Measurements from ENCODE around the gene SSRP1.

DNA sequence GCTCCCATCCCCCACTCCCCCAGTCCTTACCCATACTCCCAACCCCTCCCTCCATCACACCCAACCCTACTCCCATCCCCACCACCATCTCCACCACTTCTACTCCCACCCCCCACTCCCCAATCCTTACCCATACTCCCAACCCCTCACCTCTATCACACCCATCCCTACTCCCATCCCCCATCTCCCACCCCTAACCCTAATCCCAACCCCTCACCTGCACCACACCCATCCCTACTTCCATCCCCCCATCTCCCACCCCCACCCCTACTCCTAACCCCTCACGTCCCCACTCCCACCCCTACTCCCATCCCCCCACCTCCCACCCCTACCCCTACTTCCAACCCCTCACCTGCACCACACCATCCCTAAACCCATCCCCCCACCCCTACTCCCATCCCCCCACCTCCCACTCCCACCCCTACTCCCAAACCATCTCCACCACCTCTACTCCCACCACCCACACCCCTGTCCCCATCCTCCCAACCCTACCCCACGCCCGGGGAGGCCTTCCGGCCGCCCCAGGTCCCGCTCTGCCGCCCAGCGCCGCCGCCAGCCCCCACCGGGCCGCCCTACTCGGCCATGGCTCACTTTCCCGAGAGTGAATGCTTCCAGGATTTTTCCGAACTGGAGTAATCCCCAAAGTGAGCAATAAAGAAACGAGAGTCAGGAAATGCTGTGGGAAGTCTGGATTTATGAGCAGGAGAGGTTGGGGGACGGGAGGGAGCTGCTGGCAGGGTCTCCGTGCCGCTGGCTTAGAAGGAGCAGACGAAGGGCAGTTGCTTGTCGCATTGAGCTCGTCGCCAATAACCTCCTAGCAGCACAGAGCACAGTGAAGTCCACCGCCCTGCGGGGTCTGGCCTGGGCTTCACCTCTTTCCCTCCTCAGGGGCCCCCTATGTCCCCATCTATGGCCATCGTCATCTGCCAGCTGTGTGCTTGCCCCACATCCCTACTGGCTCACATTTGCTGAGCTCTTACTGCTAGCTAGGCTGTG lies 40.7 kb upstream of the SSRP1 start:
- TF ChIP-seq, protein P1, sequence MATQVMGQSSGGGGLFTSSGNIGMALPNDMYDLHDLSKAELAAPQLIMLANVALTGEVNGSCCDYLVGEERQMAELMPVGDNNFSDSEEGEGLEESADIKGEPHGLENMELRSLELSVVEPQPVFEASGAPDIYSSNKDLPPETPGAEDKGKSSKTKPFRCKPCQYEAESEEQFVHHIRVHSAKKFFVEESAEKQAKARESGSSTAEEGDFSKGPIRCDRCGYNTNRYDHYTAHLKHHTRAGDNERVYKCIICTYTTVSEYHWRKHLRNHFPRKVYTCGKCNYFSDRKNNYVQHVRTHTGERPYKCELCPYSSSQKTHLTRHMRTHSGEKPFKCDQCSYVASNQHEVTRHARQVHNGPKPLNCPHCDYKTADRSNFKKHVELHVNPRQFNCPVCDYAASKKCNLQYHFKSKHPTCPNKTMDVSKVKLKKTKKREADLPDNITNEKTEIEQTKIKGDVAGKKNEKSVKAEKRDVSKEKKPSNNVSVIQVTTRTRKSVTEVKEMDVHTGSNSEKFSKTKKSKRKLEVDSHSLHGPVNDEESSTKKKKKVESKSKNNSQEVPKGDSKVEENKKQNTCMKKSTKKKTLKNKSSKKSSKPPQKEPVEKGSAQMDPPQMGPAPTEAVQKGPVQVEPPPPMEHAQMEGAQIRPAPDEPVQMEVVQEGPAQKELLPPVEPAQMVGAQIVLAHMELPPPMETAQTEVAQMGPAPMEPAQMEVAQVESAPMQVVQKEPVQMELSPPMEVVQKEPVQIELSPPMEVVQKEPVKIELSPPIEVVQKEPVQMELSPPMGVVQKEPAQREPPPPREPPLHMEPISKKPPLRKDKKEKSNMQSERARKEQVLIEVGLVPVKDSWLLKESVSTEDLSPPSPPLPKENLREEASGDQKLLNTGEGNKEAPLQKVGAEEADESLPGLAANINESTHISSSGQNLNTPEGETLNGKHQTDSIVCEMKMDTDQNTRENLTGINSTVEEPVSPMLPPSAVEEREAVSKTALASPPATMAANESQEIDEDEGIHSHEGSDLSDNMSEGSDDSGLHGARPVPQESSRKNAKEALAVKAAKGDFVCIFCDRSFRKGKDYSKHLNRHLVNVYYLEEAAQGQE (tag by site-specific recombination; IDR thresholded peaks at IDR 0.05): no peak
- TF ChIP-seq, protein P2, sequence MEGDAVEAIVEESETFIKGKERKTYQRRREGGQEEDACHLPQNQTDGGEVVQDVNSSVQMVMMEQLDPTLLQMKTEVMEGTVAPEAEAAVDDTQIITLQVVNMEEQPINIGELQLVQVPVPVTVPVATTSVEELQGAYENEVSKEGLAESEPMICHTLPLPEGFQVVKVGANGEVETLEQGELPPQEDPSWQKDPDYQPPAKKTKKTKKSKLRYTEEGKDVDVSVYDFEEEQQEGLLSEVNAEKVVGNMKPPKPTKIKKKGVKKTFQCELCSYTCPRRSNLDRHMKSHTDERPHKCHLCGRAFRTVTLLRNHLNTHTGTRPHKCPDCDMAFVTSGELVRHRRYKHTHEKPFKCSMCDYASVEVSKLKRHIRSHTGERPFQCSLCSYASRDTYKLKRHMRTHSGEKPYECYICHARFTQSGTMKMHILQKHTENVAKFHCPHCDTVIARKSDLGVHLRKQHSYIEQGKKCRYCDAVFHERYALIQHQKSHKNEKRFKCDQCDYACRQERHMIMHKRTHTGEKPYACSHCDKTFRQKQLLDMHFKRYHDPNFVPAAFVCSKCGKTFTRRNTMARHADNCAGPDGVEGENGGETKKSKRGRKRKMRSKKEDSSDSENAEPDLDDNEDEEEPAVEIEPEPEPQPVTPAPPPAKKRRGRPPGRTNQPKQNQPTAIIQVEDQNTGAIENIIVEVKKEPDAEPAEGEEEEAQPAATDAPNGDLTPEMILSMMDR (tag by site-specific recombination; IDR thresholded peaks at IDR 0.05): no peak
- TF ChIP-seq, protein P3, sequence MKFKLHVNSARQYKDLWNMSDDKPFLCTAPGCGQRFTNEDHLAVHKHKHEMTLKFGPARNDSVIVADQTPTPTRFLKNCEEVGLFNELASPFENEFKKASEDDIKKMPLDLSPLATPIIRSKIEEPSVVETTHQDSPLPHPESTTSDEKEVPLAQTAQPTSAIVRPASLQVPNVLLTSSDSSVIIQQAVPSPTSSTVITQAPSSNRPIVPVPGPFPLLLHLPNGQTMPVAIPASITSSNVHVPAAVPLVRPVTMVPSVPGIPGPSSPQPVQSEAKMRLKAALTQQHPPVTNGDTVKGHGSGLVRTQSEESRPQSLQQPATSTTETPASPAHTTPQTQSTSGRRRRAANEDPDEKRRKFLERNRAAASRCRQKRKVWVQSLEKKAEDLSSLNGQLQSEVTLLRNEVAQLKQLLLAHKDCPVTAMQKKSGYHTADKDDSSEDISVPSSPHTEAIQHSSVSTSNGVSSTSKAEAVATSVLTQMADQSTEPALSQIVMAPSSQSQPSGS (tag by site-specific recombination; IDR thresholded peaks at IDR 0.05; ENCODE audit: low read depth): no peak
- TF ChIP-seq EGR2 (tag by site-specific recombination; IDR thresholded peaks at IDR 0.05; ENCODE audit: low read depth) (no peak), ZNF121 (tag by site-specific recombination; IDR thresholded peaks at IDR 0.05) (no peak), YY2 (tag by site-specific recombination; IDR thresholded peaks at IDR 0.05) (no peak), ZSCAN30 (tag by site-specific recombination; IDR thresholded peaks at IDR 0.05) (no peak)
- TF ChIP-seq, protein P4, sequence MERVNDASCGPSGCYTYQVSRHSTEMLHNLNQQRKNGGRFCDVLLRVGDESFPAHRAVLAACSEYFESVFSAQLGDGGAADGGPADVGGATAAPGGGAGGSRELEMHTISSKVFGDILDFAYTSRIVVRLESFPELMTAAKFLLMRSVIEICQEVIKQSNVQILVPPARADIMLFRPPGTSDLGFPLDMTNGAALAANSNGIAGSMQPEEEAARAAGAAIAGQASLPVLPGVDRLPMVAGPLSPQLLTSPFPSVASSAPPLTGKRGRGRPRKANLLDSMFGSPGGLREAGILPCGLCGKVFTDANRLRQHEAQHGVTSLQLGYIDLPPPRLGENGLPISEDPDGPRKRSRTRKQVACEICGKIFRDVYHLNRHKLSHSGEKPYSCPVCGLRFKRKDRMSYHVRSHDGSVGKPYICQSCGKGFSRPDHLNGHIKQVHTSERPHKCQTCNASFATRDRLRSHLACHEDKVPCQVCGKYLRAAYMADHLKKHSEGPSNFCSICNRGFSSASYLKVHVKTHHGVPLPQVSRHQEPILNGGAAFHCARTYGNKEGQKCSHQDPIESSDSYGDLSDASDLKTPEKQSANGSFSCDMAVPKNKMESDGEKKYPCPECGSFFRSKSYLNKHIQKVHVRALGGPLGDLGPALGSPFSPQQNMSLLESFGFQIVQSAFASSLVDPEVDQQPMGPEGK (tag by site-specific recombination; IDR thresholded peaks at IDR 0.05): no peak

Measured in HEK293 (cell line).